Liver (tissue), 9 donors: ENCODE results near the gene TGFB1I1. TPM values are rescaled to one million over a fixed set of nuclear protein-coding genes. Genes with fewer than 3 reads are reported as not detected.
"Not testable (repeated sequence)": the region's sequence is repeated elsewhere in the genome, so short reads cannot be mapped to it uniquely, and the experiment has no call there.

ENCODE experiments used
- DNase-seq: peaks from one replicate; pipeline ENCODE4 v3.0.0-alpha.2; 2017; ENCODE audit warnings: low spot score
- H3K27ac ChIP-seq, 2 donors: one replicate each; pipeline ENCODE4 v1.7.0; 2013; ENCODE audit warnings: inconsistent platforms in 2 of 2, low read length in 2 of 2, control low read depth in 1 of 2, low read depth in 1 of 2, mild to moderate bottlenecking in 1 of 2
- H3K27me3 ChIP-seq, 4 donors: one replicate each; pipeline versions ENCODE4 v1.6.1 to v1.7.0; 2013; ENCODE audit warnings: low read length in 3 of 4, inconsistent platforms in 1 of 4, mild to moderate bottlenecking in 1 of 4, moderate library complexity in 1 of 4; ENCODE audit not compliant: control insufficient read depth in 4 of 4, insufficient read depth in 4 of 4
- H3K36me3 ChIP-seq, 4 donors: one replicate each; pipeline versions ENCODE4 v1.6.1 to v1.7.0; 2013; ENCODE audit warnings: low read length in 3 of 4, mild to moderate bottlenecking in 3 of 4, low read depth in 1 of 4, moderate library complexity in 1 of 4; ENCODE audit not compliant: control insufficient read depth in 4 of 4, insufficient read depth in 3 of 4
- H3K4me1 ChIP-seq, 4 donors: one replicate each; pipeline versions ENCODE4 v1.6.1 to v1.7.0; 2013; ENCODE audit warnings: low read length in 3 of 4, mild to moderate bottlenecking in 3 of 4, moderate library complexity in 1 of 4; ENCODE audit not compliant: control insufficient read depth in 4 of 4, insufficient read depth in 4 of 4
- H3K4me3 ChIP-seq, 3 donors: one replicate each; pipeline versions ENCODE4 v1.6.1 to v1.7.0; 2013; ENCODE audit warnings: low read length in 3 of 3, control low read depth in 1 of 3, low read depth in 1 of 3, mild to moderate bottlenecking in 1 of 3
- H3K9ac ChIP-seq, 2 donors: one replicate each; pipeline ENCODE4 v1.7.0; 2013; ENCODE audit warnings: low read length in 2 of 2, mild to moderate bottlenecking in 2 of 2, moderate library complexity in 2 of 2, control low read depth in 1 of 2, low read depth in 1 of 2
- H3K9me3 ChIP-seq, 4 donors: one replicate each; pipeline versions ENCODE4 v1.6.1 to v1.7.0; 2013; ENCODE audit warnings: low read length in 3 of 4; ENCODE audit not compliant: control insufficient read depth in 4 of 4
- FOXA1 ChIP-seq: IDR thresholded peaks from 2 replicates; pipeline ENCODE4 v1.6.1; 2016; ENCODE audit warnings: antibody characterized with exemption
- GABPA ChIP-seq, 2 donors: IDR thresholded peaks in 1 of 2; conservative IDR thresholded peaks in 1 of 2; 2 replicates each; pipeline ENCODE4 v1.6.1; 2016; ENCODE audit warnings: antibody characterized with exemption in 2 of 2, mild to moderate bottlenecking in 1 of 2, moderate library complexity in 1 of 2
- HNF4A ChIP-seq, 2 donors: conservative IDR thresholded peaks; 2 replicates each; pipeline ENCODE4 v1.6.1; 2016; ENCODE audit warnings: antibody characterized with exemption in 2 of 2, mild to moderate bottlenecking in 2 of 2
- HNF4G ChIP-seq: IDR thresholded peaks from 2 replicates; pipeline ENCODE4 v1.6.1; 2016; ENCODE audit warnings: antibody characterized with exemption
- JUND ChIP-seq, 2 donors: IDR thresholded peaks; 2 replicates each; pipeline ENCODE4 v1.6.1; 2016; ENCODE audit warnings: antibody characterized with exemption in 2 of 2
- NR2F2 ChIP-seq: IDR thresholded peaks from 2 replicates; pipeline ENCODE4 v1.6.1; 2016; ENCODE audit warnings: antibody characterized with exemption
- RAD21 ChIP-seq, 2 donors: IDR thresholded peaks; 2 replicates each; pipeline ENCODE4 v1.6.1; 2016; ENCODE audit warnings: antibody characterized with exemption in 2 of 2, mild to moderate bottlenecking in 2 of 2
- RXRA ChIP-seq, 2 donors: IDR thresholded peaks; 2 replicates each; pipeline ENCODE4 v1.6.1; 2017 to 2018; ENCODE audit warnings: antibody characterized with exemption in 2 of 2, mild to moderate bottlenecking in 1 of 2
- SP1 ChIP-seq: IDR thresholded peaks from 2 replicates; pipeline ENCODE4 v1.6.1; 2018; ENCODE audit warnings: antibody characterized with exemption, mild to moderate bottlenecking
- YY1 ChIP-seq: IDR thresholded peaks from 2 replicates; pipeline ENCODE4 v1.6.1; 2016; ENCODE audit warnings: antibody characterized with exemption, mild to moderate bottlenecking
- WGBS: extraction: QIAGEN DNeasy Blood & Tissue Kit; methylation state at CpG from one replicate; pipeline ENCODE4 v1.1.7; 2013; 5-methylcytosine and 5-hydroxymethylcytosine counted together
- polyA plus RNA-seq, 2 donors: library from polyadenylated mRNA; stranded (reverse) in 1 of 2; unstranded in 1 of 2; fragments of 200-250 nt in 1 of 2; fragments of >200 nt in 1 of 2; fragmentation: Nextera tagmentation in 1 of 2; extraction: Ambion mirVana in 1 of 2; gene quantifications; one replicate each; pipeline versions ENCODE4 v1.2.1 to v1.2.3, GENCODE V29; 2013 to 2015
- total RNA-seq, 2 donors: library from RNA; depleted of rRNA; stranded (reverse); fragments of >200 nt; gene quantifications; one replicate each; pipeline ENCODE4 v1.2.3, GENCODE V29; 2014
- TF ChIP-seq, protein P1 (sequence below): IDR thresholded peaks from 2 replicates; pipeline ENCODE4 v1.6.1; 2016; ENCODE audit warnings: antibody characterized with exemption
- TF ChIP-seq, protein P2 (sequence below): IDR thresholded peaks from 2 replicates; pipeline ENCODE4 v1.6.1; 2016; ENCODE audit warnings: antibody characterized with exemption
- TF ChIP-seq, protein P3 (sequence below): IDR thresholded peaks from 2 replicates; pipeline ENCODE4 v1.6.1; 2016; ENCODE audit warnings: antibody characterized with exemption, mild to moderate bottlenecking
- donor health status: healthy.
- donor health status: healthy.
- donor health status: healthy.
- donor health status: healthy.
- donor health status: healthy.

TGFB1I1 gene
- total and polyA plus RNA-seq, 4 donors, result 4.2 to 8.3 (median 5.8) TPM

DNA sequence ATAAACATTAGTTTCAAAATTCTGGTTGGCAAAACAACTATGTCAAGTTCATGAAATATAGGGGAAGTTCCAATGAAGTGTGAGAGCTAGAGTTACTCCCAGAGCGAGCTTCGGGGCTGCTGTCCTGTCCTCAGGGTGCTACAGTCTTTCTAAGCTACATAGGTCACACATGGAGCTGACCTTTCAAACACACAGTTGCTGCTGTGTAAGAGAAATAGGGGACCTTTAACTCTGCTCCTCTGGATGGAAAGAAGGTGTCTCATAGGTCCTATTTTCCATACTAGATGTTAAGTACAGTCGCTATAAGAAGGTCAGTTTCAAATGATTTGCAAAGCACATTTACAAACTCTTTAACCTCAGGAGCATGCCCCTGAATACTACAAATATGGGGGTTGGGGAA, 49.4 kb downstream of the TGFB1I1 start:
- H3K4me1 ChIP-seq, result no peaks in the 10 kb centered on the region
- no peak overlapping the region for H3K4me3 ChIP-seq
- peaks cover 0 to 2% (median 0%) of the 10 kb centered on the region in 4 donors for H3K27me3 ChIP-seq
- WGBS, result 59% methylated on average over 3 of the region's 3 CpGs
- no peaks in the 10 kb centered on the region for H3K9me3 ChIP-seq
- no peak for DNase-seq
- TF ChIP-seq, protein P1, sequence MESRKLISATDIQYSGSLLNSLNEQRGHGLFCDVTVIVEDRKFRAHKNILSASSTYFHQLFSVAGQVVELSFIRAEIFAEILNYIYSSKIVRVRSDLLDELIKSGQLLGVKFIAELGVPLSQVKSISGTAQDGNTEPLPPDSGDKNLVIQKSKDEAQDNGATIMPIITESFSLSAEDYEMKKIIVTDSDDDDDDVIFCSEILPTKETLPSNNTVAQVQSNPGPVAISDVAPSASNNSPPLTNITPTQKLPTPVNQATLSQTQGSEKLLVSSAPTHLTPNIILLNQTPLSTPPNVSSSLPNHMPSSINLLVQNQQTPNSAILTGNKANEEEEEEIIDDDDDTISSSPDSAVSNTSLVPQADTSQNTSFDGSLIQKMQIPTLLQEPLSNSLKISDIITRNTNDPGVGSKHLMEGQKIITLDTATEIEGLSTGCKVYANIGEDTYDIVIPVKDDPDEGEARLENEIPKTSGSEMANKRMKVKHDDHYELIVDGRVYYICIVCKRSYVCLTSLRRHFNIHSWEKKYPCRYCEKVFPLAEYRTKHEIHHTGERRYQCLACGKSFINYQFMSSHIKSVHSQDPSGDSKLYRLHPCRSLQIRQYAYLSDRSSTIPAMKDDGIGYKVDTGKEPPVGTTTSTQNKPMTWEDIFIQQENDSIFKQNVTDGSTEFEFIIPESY, result no peak
- TF ChIP-seq HNF4A (conservative IDR thresholded peaks at IDR 0.05) (no peak), RXRA (IDR thresholded peaks at IDR 0.05) (no peak)
- H3K36me3 ChIP-seq, result no peaks in the 10 kb centered on the region
- no peak overlapping the region for H3K27ac ChIP-seq
- H3K9ac ChIP-seq, result no peak overlapping the region

DNA sequence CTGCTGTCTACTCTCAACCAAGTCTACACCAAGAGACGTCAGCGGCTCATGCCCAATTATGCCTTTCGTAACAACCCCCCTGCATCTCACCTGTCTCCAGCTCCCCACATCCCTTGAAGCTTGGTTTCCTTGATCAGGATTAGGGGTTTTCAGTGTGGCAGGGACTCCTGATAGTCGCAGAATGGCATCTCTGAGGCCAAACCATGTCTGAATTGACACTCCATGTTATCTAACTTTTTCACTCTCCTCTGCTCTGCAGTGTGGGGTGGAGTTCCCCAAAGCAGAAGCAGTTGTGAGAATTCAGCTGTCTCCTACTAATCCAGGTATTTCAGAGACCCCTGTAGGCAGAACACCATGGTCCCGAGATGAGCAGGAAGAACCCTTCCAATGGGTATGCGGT, 50.1 kb downstream of the TGFB1I1 start:
- DNase-seq, result peak; percentile 62
- no peaks in the 10 kb centered on the region for H3K9me3 ChIP-seq
- TF ChIP-seq YY1 (no peak), HNF4G (no peak), RAD21 (IDR thresholded peaks at IDR 0.05) (no peak), NR2F2 (no peak), JUND (IDR thresholded peaks at IDR 0.05) (no peak), GABPA (IDR thresholded peaks at IDR 0.05 in 1 of 2, conservative IDR thresholded peaks at IDR 0.05 in 1 of 2) (no peak), HNF4A (conservative IDR thresholded peaks at IDR 0.05) (no peak), RXRA (IDR thresholded peaks at IDR 0.05) (no peak), SP1 (no peak), FOXA1 (no peak)
- TF ChIP-seq, protein P2, sequence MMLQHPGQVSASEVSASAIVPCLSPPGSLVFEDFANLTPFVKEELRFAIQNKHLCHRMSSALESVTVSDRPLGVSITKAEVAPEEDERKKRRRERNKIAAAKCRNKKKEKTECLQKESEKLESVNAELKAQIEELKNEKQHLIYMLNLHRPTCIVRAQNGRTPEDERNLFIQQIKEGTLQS, result no peak
- TF ChIP-seq, protein P1, result no peak
- TF ChIP-seq, protein P3, sequence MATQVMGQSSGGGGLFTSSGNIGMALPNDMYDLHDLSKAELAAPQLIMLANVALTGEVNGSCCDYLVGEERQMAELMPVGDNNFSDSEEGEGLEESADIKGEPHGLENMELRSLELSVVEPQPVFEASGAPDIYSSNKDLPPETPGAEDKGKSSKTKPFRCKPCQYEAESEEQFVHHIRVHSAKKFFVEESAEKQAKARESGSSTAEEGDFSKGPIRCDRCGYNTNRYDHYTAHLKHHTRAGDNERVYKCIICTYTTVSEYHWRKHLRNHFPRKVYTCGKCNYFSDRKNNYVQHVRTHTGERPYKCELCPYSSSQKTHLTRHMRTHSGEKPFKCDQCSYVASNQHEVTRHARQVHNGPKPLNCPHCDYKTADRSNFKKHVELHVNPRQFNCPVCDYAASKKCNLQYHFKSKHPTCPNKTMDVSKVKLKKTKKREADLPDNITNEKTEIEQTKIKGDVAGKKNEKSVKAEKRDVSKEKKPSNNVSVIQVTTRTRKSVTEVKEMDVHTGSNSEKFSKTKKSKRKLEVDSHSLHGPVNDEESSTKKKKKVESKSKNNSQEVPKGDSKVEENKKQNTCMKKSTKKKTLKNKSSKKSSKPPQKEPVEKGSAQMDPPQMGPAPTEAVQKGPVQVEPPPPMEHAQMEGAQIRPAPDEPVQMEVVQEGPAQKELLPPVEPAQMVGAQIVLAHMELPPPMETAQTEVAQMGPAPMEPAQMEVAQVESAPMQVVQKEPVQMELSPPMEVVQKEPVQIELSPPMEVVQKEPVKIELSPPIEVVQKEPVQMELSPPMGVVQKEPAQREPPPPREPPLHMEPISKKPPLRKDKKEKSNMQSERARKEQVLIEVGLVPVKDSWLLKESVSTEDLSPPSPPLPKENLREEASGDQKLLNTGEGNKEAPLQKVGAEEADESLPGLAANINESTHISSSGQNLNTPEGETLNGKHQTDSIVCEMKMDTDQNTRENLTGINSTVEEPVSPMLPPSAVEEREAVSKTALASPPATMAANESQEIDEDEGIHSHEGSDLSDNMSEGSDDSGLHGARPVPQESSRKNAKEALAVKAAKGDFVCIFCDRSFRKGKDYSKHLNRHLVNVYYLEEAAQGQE, result no peak
- H3K4me3 ChIP-seq, result no peak overlapping the region
- H3K27me3 ChIP-seq, result peaks cover 0 to 2% (median 0%) of the 10 kb centered on the region in 4 donors
- H3K9ac ChIP-seq, result no peak overlapping the region
- no peaks in the 10 kb centered on the region for H3K36me3 ChIP-seq
- no peak overlapping the region for H3K27ac ChIP-seq
- no peaks in the 10 kb centered on the region for H3K4me1 ChIP-seq
- WGBS, result 90% methylated on average over 6 of the region's 6 CpGs

DNA sequence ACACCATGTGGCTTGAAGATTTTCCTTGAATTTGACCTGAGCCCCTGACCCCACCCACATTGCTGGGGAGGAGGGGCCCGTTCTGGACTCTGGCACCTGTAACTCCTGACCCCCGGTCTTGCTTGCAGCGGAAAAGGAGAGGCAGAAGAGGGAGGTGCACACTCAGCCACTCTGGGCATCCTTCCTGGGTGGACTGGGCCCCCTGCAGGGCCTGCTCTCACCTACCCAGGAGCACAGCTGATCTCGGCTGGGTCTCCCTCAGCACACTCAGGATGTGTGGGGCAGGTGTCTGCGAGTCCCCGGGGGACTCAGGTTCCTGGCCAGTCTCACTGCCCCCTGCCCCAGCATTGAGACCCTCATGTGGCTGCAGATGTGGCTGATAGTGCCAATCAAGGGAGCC, 51.8 kb downstream of the TGFB1I1 start:
- H3K9me3 ChIP-seq, H3K4me3 ChIP-seq, DNase-seq, H3K4me1 ChIP-seq, H3K27ac ChIP-seq, H3K9ac ChIP-seq, H3K36me3 ChIP-seq, H3K27me3 ChIP-seq: not testable (repeated sequence)
- WGBS, result 60% methylated on average over 3 of the region's 6 CpGs
